RPMI8226 (cell line): Measurements from ENCODE around the gene YIPF1.

ENCODE experiments used
- DNase-seq: peaks from one replicate; pipeline ENCODE4 v3.0.0-alpha.2; 2015

The YIPF1 gene

GRCh38 chr1:53889304-53890298 is at the start of gene YIPF1:
TSS of gene YIPF1 (minus strand) at chr1:53889797. CDS start at chr1:53888937, 860 bp downstream.
- DNase-seq = peak; percentile 95

- DNase-seq = no peak
Observed at GRCh38 chr1:53938136-53938830, 48.7 kb upstream of the YIPF1 start.

- DNase-seq = no peak
Observed at GRCh38 chr1:53936430-53936829, 46.8 kb upstream of the YIPF1 start.

GRCh38 chr1:53934170-53934765 is 44.7 kb upstream of the YIPF1 start:
- no peak for DNase-seq

- no peak for DNase-seq
Observed at GRCh38 chr1:53931523-53931922, 41.9 kb upstream of the YIPF1 start.

GRCh38 chr1:53930932-53931331 is 41.3 kb upstream of the YIPF1 start:
- DNase-seq = no peak

- DNase-seq = no peak
Observed at GRCh38 chr1:53929246-53929960, 39.8 kb upstream of the YIPF1 start.

- DNase-seq = no peak
Observed at GRCh38 chr1:53927376-53927881, 37.8 kb upstream of the YIPF1 start.

GRCh38 chr1:53919675-53920066 is 30.1 kb upstream of the YIPF1 start:
- no peak for DNase-seq

GRCh38 chr1:53918343-53918742 is 28.7 kb upstream of the YIPF1 start:
- no peak for DNase-seq

GRCh38 chr1:53913352-53914033 is 23.9 kb upstream of the YIPF1 start:
- no peak for DNase-seq

GRCh38 chr1:53911442-53911841 is 21.8 kb upstream of the YIPF1 start:
- DNase-seq = no peak

GRCh38 chr1:53909946-53910345 is 20.3 kb upstream of the YIPF1 start:
- no peak for DNase-seq

- no peak for DNase-seq
Observed at GRCh38 chr1:53906121-53906520, 16.5 kb upstream of the YIPF1 start.

GRCh38 chr1:53905509-53905908 is 15.9 kb upstream of the YIPF1 start:
- no peak for DNase-seq

- no peak for DNase-seq
Observed at GRCh38 chr1:53902235-53903138, 12.9 kb upstream of the YIPF1 start.

- no peak for DNase-seq
Observed at GRCh38 chr1:53899708-53900107, 10.1 kb upstream of the YIPF1 start.

GRCh38 chr1:53899206-53899628 is 9.6 kb upstream of the YIPF1 start:
- DNase-seq = peak; percentile 28

- no peak for DNase-seq
Observed at GRCh38 chr1:53896635-53897229, 7.1 kb upstream of the YIPF1 start.

- DNase-seq = no peak
Observed at GRCh38 chr1:53895421-53895820, 5.8 kb upstream of the YIPF1 start.
